Activated T-cell treated with anti-CD3 and anti-CD28 coated beads, Interleukin-2, amount 50 U/mL, for 1 hour (primary cell): ENCODE data around the gene LCN1.
"Not testable (repeated sequence)": the region's sequence is repeated elsewhere in the genome, so short reads cannot be mapped to it uniquely, and the experiment has no call there.

Source experiments
- DNase-seq: peaks from one replicate; pipeline ENCODE4 v3.0.0-alpha.2; 2020

The LCN1 gene

GRCh38 chr9:135505406-135506187, 15.6 kb upstream of the LCN1 start:
- DNase-seq: no peak

- no peak for DNase-seq
Measured at GRCh38 chr9:135506327-135507103, 14.7 kb upstream of the LCN1 start.

- DNase-seq: no peak
Measured at GRCh38 chr9:135507104-135508035, 13.9 kb upstream of the LCN1 start.

GRCh38 chr9:135508211-135508820, 12.9 kb upstream of the LCN1 start:
- DNase-seq: no peak

GRCh38 chr9:135509458-135509857, 11.8 kb upstream of the LCN1 start:
- no peak for DNase-seq

DNA sequence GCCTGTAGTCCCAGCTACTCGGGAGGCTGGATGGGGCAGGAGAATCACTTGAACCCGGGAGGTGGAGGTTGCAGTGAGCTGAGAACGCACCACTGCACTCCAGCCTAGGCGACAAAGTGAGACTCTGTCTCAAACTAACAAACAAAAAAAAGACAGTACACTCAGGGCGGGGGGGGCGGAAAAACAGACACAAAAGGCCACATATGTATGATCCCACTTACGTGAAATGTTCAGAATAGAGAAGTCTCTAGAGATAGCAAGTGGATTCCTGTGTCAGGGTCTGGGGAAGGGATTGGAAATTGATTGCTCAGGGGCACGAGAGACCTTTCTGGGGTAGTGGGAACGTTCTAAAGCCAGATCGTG, 9.0 kb upstream of the LCN1 start:
- no peak for DNase-seq

- DNase-seq: no peak
Measured at GRCh38 chr9:135512904-135513303, 8.3 kb upstream of the LCN1 start.

DNA sequence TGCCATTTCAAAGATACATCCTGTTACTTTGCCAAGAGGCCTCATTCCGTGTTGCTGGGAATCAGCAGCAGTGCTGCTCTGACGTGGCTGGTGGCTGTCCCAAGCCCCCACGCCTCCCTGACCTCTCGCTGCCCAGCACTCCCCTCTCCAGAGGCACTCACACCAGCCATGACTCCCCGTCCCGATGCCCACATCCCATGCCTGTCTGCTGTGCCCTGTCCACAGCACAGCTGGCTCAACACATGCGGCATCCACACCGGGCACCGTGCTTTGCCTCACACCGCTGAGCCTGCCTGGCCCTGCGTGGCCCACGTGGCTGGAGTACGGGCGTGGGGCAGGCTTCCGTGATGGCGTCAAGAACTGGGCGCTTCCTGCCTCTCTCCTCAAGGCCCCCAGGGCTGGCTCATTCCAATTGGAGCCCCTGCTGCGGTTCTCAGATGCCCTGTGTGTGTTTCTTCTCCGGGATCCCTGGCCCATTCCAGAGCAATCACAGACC, 7.8 kb upstream of the LCN1 start:
- no peak for DNase-seq

- DNase-seq: not testable (repeated sequence)
Measured at GRCh38 chr9:135513906-135514305, 7.3 kb upstream of the LCN1 start.

GRCh38 chr9:135514342-135515082, 6.7 kb upstream of the LCN1 start:
- DNase-seq: no peak

DNA sequence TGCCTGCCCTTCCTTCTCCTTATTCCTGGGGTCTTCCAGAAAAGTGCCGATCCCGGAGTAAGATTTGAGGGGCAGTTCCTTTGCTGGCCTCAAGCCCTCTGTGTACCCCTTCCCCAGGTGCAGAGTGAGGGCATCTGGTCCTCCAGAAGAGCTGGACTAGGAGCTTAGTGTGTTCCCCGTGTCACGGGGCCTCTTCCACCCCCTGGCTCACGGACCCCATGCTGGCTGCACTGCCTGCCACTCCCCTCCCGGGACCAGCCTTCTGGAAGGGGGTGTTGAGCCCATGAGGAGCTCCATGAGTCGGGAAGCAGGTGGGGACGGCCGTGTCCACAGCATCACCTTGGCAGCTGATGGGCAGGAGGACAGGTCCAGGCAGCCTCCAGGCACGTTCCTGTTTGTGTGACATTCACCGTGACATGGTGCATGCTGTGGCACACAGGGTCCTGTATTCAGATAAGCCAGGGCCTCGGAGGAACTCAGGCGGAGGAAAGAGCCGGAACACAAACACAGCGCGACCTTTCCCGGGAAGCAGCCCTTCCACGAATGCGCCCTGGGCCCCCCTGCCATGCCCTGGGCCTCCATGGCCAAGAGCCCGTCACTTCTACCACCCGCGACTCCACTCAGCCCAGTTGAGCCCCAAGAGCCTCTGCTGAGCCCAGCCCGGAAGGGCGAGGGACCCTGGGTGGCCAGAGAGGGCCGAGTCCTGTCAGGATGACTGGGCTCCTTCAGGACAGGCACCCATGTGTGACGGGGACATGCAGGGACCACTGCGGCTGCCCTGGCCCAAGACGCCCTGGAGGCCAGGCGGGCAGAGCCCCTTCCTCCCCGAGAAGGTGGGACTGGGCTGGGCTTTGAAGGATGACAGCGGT, 5.9 kb upstream of the LCN1 start:
- DNase-seq: no peak

DNA sequence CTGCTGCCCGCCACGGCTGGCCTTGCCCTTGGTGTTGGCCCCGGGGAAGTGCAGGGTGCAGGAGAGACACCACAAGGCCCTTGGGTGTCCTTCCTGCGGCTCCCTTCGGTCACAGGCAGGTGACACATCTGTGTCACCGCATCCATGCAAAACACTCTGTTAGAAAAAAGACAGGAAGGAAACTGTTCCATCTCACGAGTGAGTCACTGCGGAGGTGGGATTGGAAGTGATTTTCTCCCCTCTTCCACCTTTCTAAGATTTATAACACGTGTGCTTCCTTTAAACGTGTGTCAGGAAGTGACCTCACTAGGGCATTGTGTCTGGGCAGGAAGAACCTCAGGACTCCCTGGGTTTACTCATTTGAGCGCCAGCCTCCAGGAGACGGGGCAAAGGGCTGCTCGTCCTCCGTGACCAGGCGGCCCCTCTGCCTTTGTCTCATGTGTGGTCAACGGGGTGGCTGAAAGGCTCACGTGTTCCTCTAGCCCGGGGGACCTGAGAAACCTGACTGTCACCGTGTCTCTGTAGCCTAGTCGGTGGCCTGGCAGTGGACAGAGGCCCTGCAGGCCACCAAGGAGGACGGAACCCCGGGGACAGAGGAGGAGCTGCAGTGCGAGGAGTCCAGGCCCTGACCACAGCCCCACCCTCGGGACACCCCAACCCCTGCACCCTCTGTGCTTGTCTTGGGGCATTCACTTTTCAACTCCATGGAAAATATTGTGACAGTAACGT, 4.9 kb upstream of the LCN1 start:
- DNase-seq: no peak

- no peak for DNase-seq
Measured at GRCh38 chr9:135517407-135517822, 3.8 kb upstream of the LCN1 start.

DNA sequence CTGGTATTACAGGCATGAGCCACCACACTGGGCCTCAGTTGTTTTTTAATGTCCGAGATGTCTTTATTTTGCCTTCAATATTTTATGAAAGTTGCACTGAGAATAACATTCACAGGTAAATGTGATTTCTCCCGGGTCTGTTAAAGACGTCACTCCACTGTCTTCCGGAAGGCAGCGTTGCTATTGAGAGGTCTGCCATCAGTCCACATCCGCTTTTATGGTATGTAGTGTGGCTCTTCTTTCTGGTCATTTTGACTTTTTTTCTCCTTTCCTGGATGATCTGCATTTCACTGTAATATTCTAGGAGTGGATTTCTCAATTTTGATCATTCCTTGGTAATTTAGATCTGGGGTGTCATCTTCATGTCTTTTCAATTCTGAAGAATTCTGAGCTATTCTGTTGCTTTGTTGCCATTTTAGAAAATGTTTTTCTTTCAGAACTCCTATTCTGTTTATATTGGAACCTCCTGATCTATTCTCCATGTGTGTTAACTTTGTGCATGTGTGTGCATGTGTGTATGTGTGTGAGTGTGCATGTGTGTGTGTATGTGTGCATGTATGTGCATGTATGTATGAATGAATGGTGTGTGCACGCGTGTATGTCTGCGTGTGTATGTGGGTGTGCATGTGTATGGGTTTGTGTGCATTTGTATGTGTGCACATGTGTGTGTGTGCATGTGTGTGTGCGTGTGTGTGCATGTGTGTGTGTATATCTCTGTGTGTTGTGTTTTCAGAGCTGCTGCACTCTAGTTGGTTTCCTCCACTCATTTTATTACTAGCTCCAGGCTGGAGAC, 1.9 kb upstream of the LCN1 start:
- no peak for DNase-seq

GRCh38 chr9:135521608-135522095, 412 bp downstream of the LCN1 start:
- no peak for DNase-seq

- no peak for DNase-seq
Measured at GRCh38 chr9:135522137-135522877, 1.1 kb downstream of the LCN1 start.

GRCh38 chr9:135522931-135523330, 1.7 kb downstream of the LCN1 start:
- DNase-seq: no peak

- DNase-seq: no peak
Measured at GRCh38 chr9:135523521-135524129, 2.4 kb downstream of the LCN1 start.
